Heart right ventricle (tissue), 16 donors: ENCODE results near the gene SPTBN5. TPM values are rescaled to one million over a fixed set of nuclear protein-coding genes. Genes with fewer than 3 reads are reported as not detected.

ENCODE experiments used
- ATAC-seq, 8 donors: fragments of 200-7000 bp; cut with Tn5 transposase; one replicate each; pipeline ENCODE4 v1.9.1; 2020; ENCODE audit warnings: mild to moderate bottlenecking in 8 of 8, moderate library complexity in 8 of 8, moderate number of reproducible peaks in 1 of 8
- DNase-seq, 2 donors: peaks; one replicate each; pipeline ENCODE4 v3.0.0-alpha.2; 2020
- H3K27ac ChIP-seq, 10 donors: fragments of 200-600 bp; sonication (generic) in 2 of 10; one replicate each; pipeline versions ENCODE4 v1.5.0 to v1.8.0; 2020 to 2022; ENCODE audit warnings: mild to moderate bottlenecking in 3 of 10
- H3K27me3 ChIP-seq, 7 donors: fragments of 200-600 bp; one replicate each; pipeline ENCODE4 v1.8.0; 2021 to 2022; ENCODE audit warnings: mild to moderate bottlenecking in 2 of 7
- H3K36me3 ChIP-seq, 9 donors: fragments of 200-600 bp; sonication (generic) in 1 of 9; one replicate each; pipeline versions ENCODE4 v1.5.0 to v1.8.0; 2020 to 2022; ENCODE audit warnings: mild to moderate bottlenecking in 2 of 9
- H3K4me1 ChIP-seq, 9 donors: fragments of 200-600 bp; sonication (generic) in 1 of 9; one replicate each; pipeline versions ENCODE4 v1.5.0 to v1.8.0; 2020 to 2022; ENCODE audit warnings: mild to moderate bottlenecking in 4 of 9
- H3K4me3 ChIP-seq, 10 donors: fragments of 200-600 bp; sonication (generic) in 2 of 10; one replicate each; pipeline versions ENCODE4 v1.5.0 to v1.8.0; 2020 to 2022; ENCODE audit warnings: mild to moderate bottlenecking in 7 of 10, moderate library complexity in 2 of 10
- H3K9me3 ChIP-seq, 11 donors: fragments of 200-600 bp in 10 of 11; sonication (generic) in 2 of 11; one replicate each; pipeline versions ENCODE4 v1.5.0 to v1.8.0; 2013 to 2022; ENCODE audit warnings: mild to moderate bottlenecking in 2 of 11, control low read depth in 1 of 11, moderate library complexity in 1 of 11
- CTCF ChIP-seq, 9 donors: fragments of 200-600 bp; sonication (generic) in 2 of 9; IDR thresholded peaks; one replicate each; pipeline versions ENCODE4 v1.5.0 to v1.8.0; 2021 to 2022; ENCODE audit warnings: antibody characterized with exemption in 9 of 9, mild to moderate bottlenecking in 5 of 9, moderate library complexity in 1 of 9
- WGBS, 2 donors: extraction: QIAGEN DNeasy Blood & Tissue Kit; methylation state at CpG; one replicate each; pipeline ENCODE4 v1.1.7; 2013; ENCODE audit warnings: inconsistent platforms in 1 of 2; 5-methylcytosine and 5-hydroxymethylcytosine counted together
- intact Hi-C, 10 donors: fragments of 100-400 bp; cut with DNase I; formaldehyde crosslinking; loops; one replicate each; pipeline versions ENCODE4 v1.11.1 to v1.14.2; 2022
- polyA plus RNA-seq, 2 donors: library from polyadenylated mRNA; stranded (reverse); fragments of 200-250 nt; gene quantifications; one replicate each; pipeline ENCODE4 v1.2.3, GENCODE V29; 2013
- total RNA-seq, 10 donors: library from RNA; stranded (reverse); fragmentation: NEBNext Ultra II Directional in 3 of 10; extraction: Animal tissue kit (Norgen Biotek cat#: 25700) in 3 of 10; gene quantifications; one replicate each; pipeline versions ENCODE4 v1.2.1 to v1.2.4, GENCODE V29; 2021 to 2023
- donor health status: Arrhythmogenic right ventricular cardiomyopathy.
- donor health status: ischemic (EF 13 %, LVEDD 7.1; RV severe dilation, severe dysfunction).
- donor health status: healthy with polysubstance abuse.
- donor health status: DM: no; HTN: yes; CAD: no.
- donor health status: DM: no; HTN: no; CAD: no.
- donor health status: ischemic (EF 25% LVEDD 6.9; RV normal size, moderate dysfunction).
- donor health status: ischemic (EF 25% LVEDD 5.7; RV mildly dilated, moderate dysfunction).
- donor health status: healthy.
- donor health status: DM: yes; HTN: yes; CAD: no.
- donor health status: Ischemic cardiomyopathy.
- donor health status: ischemic (EF 35%, LVEDD 5.7; RV mildly dilated, moderate dysfunction).
- donor health status: nonischemic (EF 11% LVEDD 7.7; RV severe dilation, severe dysfunction).
- donor health status: DM: yes; HTN: yes; CAD: no.
- donor health status: PGD.
- donor health status: ischemic (EF 29% LVEDD 5.4; RV normal size, mild dysfunction).
- donor health status: nonischemic (EF 23%, LVEDD 6.1; RV moderate dilation, normal function).

Gene SPTBN5
- total and polyA plus RNA-seq, 12 donors = 0.94 to 8.7 (median 2.4) TPM

- DNase-seq (no peak), ATAC-seq (no peak)
- intact Hi-C loops = loop anchor here in 3 of 10 donors (10.0 kb wide), 1 partner anchor 152 kb away; the partner anchor contains the start of gene EHD4 (in 3 of the 3)
- H3K9me3 ChIP-seq = no peaks in the 10 kb centered on the region
- peaks cover 0 to 8% (median 5%) of the 10 kb centered on the region in 9 donors for H3K4me1 ChIP-seq
- TF ChIP-seq CTCF (IDR thresholded peaks at IDR 0.05) = no peak
- no peak overlapping the region for H3K27ac ChIP-seq
- 92 to 94% methylated on average over 6 of the region's 6 CpGs for WGBS, 2 donors
- no peaks in the 10 kb centered on the region for H3K27me3 ChIP-seq
- H3K36me3 ChIP-seq = peaks cover 0 to 76% (median 20%) of the 10 kb centered on the region in 9 donors
- H3K4me3 ChIP-seq = no peak overlapping the region
Measured at GRCh38 chr15:41822957-41823356, 70.9 kb downstream of the SPTBN5 start.

- peaks cover 0 to 6% (median 4%) of the 10 kb centered on the region in 9 donors for H3K4me1 ChIP-seq
- TF ChIP-seq CTCF (IDR thresholded peaks at IDR 0.05) = no peak
- 93 to 94% methylated on average over 6 of the region's 6 CpGs for WGBS, 2 donors
- no peaks in the 10 kb centered on the region for H3K27me3 ChIP-seq
- H3K4me3 ChIP-seq = no peak overlapping the region
- no peak overlapping the region for H3K27ac ChIP-seq
- DNase-seq (no peak), ATAC-seq (no peak)
- no peaks in the 10 kb centered on the region for H3K9me3 ChIP-seq
- H3K36me3 ChIP-seq = peaks cover 0 to 81% (median 25%) of the 10 kb centered on the region in 9 donors
- intact Hi-C loops = loop anchor here in 3 of 10 donors (10.0 kb wide), 1 partner anchor 152 kb away; the partner anchor contains the start of gene EHD4 (in 3 of the 3)
Measured at GRCh38 chr15:41822471-41822870, 71.4 kb downstream of the SPTBN5 start.

- no peak for DNase-seq
- no peak for ATAC-seq
- H3K9me3 ChIP-seq = no peaks in the 10 kb centered on the region
- WGBS, 2 donors = 86 to 92% methylated on average over 4 of the region's 4 CpGs
- no peaks in the 10 kb centered on the region for H3K27me3 ChIP-seq
- TF ChIP-seq CTCF (IDR thresholded peaks at IDR 0.05) = no peak
- H3K27ac ChIP-seq = no peak overlapping the region
- H3K4me3 ChIP-seq = no peak overlapping the region
- intact Hi-C loops = loop anchor here in 3 of 10 donors (10.0 kb wide), 1 partner anchor 153 kb away; the partner anchor contains the start of gene EHD4 (in 3 of the 3)
- H3K36me3 ChIP-seq = peaks cover 0 to 87% (median 31%) of the 10 kb centered on the region in 9 donors
- no peaks in the 10 kb centered on the region for H3K4me1 ChIP-seq
Measured at GRCh38 chr15:41821831-41822230, 72.0 kb downstream of the SPTBN5 start.

GRCh38 chr15:41820791-41821423, 72.9 kb downstream of the SPTBN5 start:
- Histone ChIP-seq H3K9me3 (no peaks in the 10 kb centered on the region), H3K36me3 (peaks cover 0 to 96% (median 34%) of the 10 kb centered on the region in 9 donors), H3K27me3 (no peaks in the 10 kb centered on the region), H3K4me3 (no peak overlapping the region), H3K27ac (no peak overlapping the region), H3K4me1 (no peaks in the 10 kb centered on the region)
- ATAC-seq (no peak), DNase-seq (no peak)
- TF ChIP-seq CTCF (IDR thresholded peaks at IDR 0.05) = no peak
- WGBS, 2 donors = 83 to 86% methylated on average over 6 of the region's 6 CpGs
- intact Hi-C loops = loop anchor here in 3 of 10 donors (10.0 kb wide), 1 partner anchor 154 kb away; the partner anchor contains the start of gene EHD4 (in 3 of the 3)
